Fibroblast of skin of left quadriceps (primary cell): ENCODE measurements around the gene RALGPS1.
A peak's percentile ranks its signal among the peaks of the same experiment; 100 is the strongest.

ENCODE experiments used
- DNase-seq, 2 experiments: peaks; one replicate each; pipeline ENCODE4 v3.0.0-alpha.2; 2013; ENCODE audit warnings: low read depth in 2 of 2

The RALGPS1 gene

DNA sequence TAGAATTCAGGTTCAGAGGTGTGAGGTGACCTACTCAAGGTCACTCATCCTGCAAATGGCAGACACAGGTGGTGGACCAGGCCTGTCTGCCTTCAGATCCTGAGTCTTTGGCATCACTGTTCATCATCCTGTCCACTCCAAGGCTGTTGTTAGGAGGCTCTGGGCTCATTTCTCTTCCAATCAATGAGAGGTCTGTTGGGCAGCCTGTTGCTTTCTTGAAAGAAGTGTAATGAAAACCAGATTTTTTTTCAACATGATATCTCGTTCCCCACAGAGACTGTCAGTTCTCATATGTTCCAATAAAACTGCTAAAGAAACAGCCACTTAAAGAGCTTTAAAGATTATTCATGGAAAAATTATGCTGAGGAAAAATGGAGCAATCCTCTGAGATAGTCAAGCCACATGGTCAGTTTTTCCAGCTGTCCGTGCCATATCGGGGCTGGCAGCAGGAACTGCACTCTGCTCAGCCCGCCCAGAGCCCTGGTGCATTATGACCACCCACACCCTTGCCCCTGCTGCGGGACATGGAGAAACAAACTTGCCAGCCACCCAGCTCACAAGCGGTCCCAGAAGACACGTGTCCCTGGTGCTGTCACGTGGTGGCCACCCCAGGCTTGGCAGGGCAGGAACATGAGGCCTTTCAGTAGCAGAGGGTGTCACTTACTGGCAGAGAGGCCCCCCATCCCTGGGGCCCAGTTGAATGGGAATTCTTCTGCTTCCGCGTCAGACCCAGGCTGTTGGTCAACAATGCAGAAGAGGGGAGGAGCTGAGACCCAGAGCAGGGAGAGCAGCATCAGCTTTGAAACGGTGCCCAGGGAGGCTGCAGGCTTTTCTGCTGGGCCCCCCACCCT lies 271.6 kb downstream of the RALGPS1 start:
- DNase-seq, result peak; percentile 95

DNA sequence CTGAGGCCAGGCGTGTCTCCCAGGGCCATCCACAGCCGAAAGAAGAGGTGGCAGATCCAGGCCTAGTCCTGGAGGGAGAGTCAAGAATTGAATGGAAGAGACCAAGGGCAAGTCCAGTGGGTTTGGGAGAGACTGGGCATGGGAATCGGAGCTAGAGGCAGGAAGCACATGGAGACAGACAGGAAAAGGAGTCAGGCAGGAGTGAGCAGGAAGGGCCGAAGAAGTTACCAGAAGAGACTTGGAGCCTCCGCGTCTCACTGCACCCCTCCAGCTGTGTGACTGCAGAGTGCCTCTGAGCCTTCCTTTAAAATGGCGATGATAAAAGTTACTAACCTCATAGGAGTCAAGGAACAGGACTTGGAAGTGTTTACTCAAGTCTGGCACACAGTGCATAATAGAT lies 272.2 kb downstream of the RALGPS1 start:
- no peak for DNase-seq

DNA sequence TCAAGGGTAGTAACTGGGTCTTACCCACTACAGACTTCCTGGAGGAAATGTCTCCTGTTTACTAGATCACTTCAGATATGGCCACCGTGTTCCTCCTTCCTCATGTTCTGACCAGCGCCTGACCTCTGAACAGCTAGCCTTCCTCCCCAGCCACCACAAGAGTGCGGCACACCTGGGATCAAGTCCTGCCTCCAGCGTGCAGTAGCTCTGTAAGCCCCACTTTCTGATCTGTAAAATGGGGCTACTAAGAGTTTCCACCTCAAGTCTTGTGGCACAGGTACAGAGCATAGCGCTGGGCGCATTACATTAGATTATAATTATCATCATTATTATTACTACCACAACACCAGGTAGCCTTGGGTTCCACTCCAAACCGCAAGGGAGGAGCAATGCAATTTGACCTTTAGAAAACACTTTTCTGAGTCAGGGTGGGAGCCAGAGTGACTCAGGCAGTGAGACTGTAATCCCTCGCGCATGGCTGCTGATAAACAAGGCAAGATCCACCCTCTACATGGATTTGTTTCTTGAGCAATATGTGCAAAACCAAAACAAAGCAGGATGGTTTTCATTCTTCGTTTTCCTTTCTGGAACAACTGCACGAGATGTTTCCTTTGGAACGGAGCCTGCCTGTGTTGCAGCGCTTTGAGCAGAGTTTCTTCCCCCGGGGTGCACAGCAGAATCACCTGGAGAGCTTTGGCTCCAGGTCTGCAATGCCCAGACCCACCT lies 272.8 kb downstream of the RALGPS1 start:
- peak; percentile 95 to 97 for DNase-seq

DNA sequence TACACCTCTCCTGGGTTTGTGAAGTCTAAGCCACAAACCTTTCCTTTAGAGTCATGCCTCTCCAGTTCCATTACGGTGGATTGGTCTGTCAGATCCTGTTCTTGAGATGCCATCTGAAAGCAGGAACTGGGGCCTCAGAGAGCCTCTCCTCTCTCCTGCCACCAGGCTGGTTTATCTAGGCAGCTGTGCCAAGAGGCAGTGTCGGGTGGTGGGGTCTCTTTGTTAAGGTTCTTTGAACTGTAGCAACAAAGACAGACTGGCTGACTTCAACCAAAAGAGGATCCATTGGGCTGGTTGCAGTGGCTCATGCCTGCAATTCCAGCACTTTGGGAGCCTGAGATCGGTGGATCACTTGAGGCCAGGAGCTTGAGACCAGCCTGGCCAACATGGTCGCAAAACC lies 273.8 kb downstream of the RALGPS1 start:
- no peak for DNase-seq

DNA sequence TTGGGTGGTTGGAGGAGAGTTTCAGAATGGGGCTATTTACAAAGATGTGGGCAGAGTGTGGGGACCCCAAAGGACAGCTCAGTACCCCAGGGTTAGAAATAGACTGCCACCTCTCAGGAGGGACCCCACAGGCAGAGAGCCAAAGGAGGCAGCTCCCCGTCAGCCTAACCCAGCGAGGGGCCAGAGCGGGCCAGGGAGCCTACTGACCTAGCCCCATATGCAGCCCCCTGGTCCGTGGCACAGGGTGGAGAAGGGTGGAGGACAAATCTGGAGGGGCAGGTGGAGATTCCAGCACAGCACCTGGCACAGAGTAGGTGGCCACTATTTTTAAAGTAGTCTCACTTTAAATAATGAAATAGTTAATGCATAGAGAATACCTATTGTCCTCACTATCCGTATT lies 275.0 kb downstream of the RALGPS1 start:
- DNase-seq, result no peak

DNA sequence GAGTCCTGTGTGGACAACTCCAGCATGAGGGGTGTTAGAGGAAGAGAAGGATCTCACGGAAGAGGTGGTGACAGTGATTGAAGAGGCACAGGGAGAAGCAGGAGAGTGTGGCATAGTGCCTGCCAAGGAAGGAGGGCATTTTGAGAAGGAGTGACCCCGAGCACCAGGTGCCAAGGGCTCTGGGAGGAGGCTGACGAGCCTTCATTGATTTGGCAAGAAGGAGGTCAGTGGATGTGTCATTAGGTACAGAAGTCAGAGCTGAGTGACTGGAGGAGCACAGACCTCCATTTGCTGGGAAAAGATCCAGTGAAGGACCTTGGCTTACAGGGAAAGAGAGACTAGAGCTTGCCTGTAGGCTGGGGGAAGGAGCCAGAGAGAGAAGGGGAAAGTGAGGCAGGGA lies 278.2 kb downstream of the RALGPS1 start:
- no peak for DNase-seq

DNA sequence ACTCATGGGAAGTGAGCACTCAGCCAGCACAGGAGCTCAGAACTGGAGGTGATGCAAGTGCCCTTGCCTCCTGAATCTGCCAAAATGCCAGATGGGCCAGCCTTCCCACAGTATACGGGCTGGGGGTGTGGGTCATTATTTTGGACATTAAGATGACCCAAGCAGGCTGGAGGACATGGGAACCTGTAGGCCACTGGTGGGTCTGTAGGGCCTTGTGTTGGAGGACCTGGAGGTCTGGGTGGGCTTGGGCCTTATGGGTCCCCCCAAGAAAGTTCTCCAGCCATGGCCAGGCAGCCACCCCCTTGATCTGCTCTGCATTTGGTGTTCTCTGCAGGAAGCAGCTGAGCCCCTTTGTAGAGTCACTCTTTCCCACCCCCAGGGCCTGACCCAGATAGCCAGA lies 278.9 kb downstream of the RALGPS1 start:
- DNase-seq, result no peak

DNA sequence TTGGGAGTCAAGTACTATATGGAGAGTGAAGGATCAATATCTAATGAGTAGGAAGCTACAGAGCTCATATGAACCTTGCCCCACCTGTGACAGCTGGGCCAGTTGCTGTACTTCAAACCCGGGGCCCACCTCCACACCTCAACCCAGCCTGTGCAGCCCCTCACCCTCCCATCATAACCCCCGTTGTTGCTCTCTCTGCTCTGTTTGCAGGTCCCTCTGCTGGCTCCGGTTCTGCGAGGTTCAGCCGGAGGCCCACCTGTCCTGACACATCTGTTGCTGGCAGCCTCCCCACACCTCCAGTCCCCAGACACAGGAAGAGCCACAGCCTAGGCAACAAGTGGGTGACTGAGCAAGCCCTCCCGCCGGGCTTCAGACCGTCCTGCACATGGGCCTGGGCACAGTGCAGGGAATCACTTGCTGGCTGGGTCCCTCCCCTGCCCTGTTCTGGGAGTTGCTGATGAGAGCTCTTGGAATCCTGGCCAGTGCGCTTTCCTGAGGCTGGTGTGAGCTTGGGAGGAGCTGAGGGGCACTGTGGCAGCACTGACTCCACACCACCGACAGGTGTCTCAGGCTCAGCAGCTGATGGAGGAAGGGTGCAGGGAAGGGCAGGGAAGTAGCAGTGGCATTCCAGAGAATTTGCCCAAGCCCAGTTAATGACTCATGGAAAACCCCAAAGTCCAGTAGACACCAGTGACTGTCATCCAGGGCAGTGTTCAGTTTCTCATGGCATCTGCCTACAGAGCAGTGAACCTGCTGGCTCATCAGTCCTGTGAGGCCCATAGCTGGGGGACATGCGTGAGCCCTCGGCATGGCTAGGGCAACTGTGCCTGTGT lies 280.5 kb downstream of the RALGPS1 start:
- no peak for DNase-seq

DNA sequence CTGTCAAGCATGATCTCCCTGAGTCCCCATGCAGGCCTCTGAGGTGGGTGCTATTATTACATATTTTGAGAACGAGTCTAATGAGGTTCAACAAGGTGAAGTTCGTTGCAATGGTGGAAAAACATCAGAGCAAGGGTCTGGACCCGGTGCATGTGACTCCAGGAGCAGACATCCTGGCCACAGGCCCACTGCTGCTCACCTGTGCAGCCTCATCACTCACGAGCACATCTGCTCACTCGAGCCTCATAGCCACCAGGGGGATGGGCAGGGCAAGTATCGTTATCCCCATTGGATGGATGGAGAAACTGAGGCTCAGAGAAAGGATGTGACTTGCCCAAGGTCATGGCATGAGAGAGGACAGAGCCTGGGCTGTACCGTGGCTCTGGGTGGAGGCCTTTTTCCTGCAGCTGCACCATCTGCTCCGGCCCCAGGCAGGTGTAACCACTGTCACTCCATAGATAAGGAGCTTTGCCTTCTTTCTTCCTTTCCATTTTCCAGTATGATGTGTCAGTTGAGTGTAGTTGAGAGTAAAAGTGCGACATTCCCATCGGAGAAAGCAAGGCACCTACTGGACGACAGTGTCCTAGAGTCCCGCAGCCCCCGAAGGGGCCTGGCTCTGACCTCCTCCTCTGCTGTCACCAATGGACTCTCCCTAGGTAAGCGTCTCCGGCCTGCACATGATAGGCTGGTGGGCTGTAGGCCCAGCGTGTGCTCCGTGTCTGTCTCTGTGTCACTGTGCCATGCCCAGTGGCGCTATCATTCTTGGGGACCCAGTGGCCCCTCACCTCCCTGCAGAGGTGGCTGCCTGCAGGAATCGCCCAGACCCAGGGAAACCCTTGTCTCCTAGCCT lies 281.6 kb downstream of the RALGPS1 start:
- DNase-seq, result no peak

DNA sequence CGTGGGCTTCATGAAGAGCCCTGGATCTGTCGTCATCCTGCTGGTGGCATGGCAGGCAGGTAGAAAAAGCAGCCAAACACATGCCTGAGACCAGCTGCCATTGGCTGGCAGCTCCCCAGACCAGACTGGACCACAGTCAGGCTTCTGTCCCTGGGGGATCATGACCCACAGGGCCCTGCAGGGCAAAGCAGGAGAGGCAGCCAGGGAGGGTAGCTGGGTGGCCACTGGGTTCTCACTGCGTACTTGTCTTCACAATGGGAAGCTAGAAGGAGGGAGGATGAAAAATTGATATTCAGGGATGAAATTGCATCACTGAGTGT lies 282.2 kb downstream of the RALGPS1 start:
- DNase-seq, result no peak

DNA sequence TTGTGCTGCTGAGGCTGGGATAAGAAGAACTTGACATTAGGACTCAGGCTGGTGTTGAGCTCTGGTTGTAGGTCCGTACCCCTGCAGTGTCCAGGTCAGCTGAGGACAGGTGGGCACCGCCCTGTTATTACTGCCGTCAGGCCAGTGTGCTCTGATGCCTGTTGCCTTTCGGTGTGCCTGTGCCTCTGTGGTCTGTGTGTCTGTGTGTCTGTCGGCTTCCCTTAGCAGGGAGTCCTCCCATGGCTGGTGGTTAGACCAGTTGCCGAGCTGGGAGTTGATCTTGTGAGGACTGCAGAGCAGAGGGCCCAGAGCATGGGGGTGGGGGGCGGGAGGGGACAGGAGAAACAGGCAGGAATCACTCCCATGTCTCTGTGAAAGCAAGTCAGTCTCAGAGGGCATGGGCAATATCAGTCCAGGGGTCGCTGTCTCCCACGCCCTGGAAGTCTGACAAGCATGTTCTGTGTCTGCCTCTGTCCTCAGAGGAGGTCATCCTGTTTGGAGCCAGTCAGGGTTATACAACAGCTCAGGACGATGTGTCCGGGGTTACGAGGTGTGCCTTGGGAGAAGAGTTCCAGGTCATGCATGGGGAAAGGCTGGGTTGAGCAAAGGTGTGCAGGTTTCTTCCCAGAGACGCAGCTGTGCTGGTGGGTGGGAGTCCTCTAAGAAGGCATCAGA lies 282.7 kb downstream of the RALGPS1 start:
- DNase-seq, result no peak

DNA sequence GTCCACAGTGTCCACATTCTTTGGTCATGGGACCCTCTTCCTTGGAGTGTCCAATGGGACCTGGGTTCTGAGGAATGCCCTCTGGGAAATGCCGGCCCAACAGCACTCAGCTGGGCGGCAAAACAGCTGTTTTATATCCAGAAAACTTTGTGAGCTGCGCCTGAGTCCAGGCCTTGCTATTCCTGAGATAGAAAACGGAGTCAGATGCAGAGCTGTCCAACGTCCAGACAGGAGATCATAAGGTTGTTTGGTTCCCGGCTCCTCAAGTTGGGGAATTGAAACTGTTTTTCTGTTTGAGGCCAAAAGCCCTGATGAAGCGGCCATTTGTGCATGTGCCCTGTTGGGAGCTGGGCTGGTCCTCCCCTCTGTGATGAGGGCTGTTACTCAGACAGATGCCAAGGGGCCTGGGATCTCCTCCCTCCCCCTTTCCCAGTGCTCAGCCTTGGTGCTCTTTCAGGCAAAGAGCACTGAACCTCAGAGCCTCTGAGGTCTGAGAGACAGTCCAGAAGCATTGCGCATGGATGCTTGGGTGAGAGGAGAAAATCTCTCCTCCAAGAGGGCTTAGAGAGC lies 283.4 kb downstream of the RALGPS1 start:
- no peak for DNase-seq

DNA sequence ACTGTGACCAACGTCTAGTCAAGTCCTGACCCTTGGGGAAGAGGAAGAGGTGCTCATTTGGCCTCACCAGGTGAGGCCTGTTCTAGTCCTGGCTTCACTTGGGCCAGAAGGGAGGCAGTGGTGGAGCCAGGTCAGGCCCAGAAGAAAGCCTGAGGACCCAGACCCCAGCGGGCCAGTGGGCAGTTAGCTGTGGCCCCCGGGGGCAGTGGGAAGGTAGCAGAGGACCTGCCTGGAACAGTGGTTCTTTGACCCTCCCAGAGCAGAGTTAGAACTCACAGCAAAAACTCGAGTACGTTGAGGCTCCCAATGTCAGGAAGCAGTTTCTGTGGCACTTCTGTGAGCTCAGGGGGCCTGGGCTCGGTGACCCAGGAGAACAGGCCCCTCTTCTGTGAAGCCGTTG lies 284.0 kb downstream of the RALGPS1 start:
- DNase-seq, result no peak

DNA sequence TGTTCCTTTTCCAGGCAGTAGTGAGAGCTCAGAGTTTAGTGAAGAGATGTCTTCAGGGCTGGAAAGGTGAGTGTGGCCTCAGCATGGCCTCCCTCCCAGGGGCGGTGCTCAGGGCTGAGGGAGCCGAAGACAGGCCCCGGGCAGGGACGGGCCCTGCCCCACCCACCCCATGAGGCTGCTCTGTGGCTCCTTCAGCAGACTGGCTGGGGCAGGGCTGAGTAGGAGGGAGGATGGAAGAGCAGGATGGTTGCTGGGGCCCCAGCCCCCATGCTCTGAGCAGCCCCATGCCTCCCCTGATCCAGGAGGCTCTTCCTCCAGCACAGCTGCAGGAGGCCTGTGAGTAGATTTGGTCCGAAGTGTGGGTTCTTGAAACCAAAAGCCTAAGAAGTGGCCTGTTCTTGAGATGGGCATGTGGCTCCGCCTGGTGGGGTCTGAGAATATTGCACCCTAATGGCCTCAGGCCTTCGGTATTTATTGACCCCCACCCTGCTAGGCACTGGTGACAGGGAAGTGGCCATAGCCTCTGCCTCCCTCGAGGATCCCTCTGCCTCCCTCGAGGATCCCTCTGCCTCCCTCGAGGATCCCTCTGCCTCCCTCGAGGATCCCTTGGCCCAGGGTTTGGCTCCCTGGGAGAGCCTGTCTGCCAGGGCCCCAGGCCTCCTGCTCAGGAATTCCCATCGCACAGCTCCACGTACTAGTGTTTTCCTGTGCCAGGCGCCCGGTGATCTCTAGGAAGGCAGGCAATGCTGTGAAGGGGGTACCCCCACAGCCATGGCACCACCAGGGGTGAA lies 284.6 kb downstream of the RALGPS1 start:
- DNase-seq, result peak; percentile 77 to 81

DNA sequence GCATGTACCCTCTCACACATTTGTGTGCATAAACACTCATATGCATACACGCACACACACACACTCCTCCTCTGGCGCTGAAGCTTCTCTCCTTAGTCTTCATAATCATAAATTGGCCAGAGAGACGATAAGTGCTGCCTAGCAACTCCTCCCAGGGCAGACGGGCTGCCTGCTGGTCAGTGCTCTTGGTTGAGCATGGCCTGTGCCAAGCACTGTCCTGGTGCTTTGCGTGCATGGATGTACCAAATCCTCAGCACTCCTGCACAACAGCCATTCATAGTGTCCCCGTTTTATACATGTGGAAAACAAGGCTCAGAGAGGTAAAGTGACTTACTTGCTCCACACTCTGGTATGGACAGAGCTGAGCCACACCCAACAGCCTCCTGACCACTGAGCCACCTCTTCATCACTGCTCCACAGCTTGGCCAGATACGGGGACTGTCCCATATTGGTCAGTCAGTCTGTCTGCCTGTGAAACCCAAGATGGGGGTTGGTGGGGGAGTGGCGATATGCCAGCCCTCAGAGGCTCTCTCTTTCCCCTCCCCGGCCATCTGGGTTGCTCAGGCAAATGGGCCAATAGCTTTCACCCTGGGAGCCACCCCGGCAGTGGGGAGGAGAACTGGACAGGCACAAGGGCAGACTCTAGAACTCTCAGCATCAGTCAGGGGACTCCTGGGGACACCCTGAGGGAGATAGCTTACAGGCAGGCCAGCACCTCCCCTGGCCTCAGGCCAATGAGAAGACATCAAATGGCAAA lies 285.7 kb downstream of the RALGPS1 start:
- DNase-seq, result no peak

DNA sequence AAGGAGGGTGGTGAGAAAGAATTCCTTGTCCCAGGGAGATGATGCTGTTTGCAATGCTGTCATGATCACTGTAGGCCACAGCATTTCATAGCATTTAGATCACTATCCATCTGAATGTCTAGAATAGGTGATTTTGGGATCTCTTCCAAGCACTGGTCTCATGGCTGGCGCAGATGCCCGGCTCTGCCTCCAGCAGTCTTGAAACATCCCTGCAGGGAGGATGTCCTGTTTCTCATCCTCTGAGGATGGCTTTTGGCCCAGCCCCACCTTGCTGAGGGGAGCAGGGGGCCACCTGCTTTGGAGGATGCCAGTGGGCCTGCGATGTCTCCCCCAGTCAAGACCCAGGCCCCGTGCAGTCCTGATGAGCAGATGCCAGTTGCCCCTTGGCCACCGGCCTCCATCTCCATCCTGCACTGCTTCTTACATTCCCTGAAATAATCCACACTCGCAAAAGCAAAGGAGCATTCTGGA lies 286.5 kb downstream of the RALGPS1 start:
- no peak for DNase-seq

DNA sequence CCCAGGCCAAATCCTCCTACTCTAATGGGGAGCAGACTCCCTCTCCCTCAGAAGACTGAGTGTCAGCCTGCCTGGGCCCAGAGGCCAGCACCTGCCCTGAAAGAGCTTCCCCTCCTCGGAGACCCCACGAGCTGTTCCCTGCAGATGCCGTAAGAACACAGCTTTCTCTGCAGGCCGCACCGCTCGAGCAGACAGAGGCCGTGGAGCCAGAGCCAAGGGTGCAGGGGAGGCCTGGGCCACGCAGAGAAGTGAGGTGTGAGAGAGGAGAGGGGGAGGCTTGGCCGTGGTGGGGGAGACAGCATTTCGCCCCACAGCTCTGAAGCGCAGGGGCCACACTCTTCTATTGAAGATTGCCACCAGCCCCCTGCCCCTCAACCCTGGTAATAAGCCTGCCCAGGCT lies 287.1 kb downstream of the RALGPS1 start:
- no peak for DNase-seq

DNA sequence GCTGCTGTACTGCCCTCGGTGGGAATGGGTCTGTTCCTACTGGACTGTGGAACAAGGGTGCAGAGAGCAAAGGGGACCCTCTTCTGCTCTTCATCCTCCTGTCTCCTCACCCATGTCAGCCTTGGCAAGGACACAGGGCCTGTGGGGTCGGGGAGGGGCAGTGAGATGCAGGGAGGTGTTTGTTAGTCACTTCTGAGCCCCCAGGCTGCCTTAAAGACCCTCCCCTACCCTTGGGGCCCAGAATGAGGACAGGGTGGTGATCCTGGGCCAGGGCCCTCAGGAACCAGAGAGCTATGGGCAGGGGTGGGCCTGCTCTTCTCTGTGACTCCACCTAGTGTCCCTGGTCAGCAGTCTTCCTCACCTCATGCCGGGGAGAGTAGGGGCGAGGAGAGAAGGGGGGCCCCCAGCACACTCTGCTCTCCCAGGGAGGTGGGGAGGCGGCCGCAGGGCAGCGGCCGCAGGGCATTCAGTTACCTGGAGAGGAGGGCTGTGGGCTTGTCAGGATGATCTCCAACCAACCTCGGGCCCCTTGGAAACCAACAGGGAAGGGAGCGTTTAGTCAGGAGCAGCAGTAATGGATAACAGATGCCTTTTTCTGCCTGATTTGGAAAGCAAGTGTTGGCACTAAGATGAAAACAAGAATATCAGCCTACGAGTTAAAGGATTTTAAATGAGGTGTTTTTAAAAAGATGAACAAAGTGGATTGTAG lies 288.0 kb downstream of the RALGPS1 start:
- no peak for DNase-seq
